SK-N-MC (cell line): Measurements from ENCODE around the gene CAPN3.

Experiments used
- EZH2 ChIP-seq: fragments of 200-600 bp; sonication (generic); IDR thresholded peaks from one replicate; pipeline ENCODE4 v1.6.1; 2017; ENCODE audit warnings: antibody characterized with exemption
- POLR2AphosphoS5 ChIP-seq: IDR thresholded peaks from 2 replicates; pipeline ENCODE4 v1.6.1; 2012; ENCODE audit warnings: mild to moderate bottlenecking, low read depth, low read length, borderline replicate concordance

DNA sequence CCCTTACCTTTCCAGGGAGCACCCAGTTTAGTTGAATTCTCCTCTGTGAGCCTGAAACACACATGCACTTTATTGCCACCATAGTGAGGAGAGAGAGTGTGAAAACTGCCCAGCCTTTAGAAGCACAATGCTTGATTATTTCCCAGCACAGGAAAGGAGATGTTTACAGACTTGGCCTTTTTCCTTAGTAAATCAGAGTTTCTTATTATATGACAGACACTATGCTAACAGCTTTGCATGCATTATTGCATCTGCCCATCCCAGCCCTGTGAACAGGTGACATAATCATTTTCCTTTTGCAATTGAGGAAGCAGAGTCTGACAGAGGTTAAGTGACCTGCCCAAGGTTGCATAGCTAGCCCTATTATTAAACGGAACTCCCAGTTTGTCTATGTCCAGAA, 36.5 kb downstream of the CAPN3 start:
- TF ChIP-seq POLR2AphosphoS5: no peak
- TF ChIP-seq EZH2: no peak
